Activated naive CD4-positive, alpha-beta T cell treated with anti-CD3 and anti-CD28 coated beads, Interleukin-2, amount 50 U/mL, for 72 hours (primary cell): ENCODE measurements around the gene GOLGA3. TPM values are rescaled to one million over a fixed set of nuclear protein-coding genes. Genes with fewer than 3 reads are reported as not detected.

ENCODE experiments used
- ATAC-seq, 2 donors: fragments of 150-1000 bp; cut with Tn5 transposase; 2 replicates each; pipeline ENCODE4 v1.10.0; 2021; ENCODE audit warnings: mild to moderate bottlenecking in 2 of 2, moderate library complexity in 2 of 2
- DNase-seq, 2 donors: peaks; one replicate each; pipeline ENCODE4 v3.0.0; 2021 to 2022; ENCODE audit warnings: low spot score in 2 of 2
- H3K27ac Mint-ChIP-seq, 2 donors: one replicate each; pipeline ENCODE4 v1.8.0; 2022; ENCODE audit warnings: mild to moderate bottlenecking in 2 of 2, mixed read lengths in 2 of 2
- H3K36me3 Mint-ChIP-seq, 2 donors: one replicate each; pipeline ENCODE4 v1.8.0; 2022; ENCODE audit warnings: mixed read lengths in 2 of 2
- H3K9me3 Mint-ChIP-seq, 2 donors: one replicate each; pipeline ENCODE4 v1.8.0; 2022; ENCODE audit warnings: mixed read lengths in 2 of 2
- total RNA-seq, 2 donors: library from RNA; stranded (reverse); gene quantifications; one replicate each; pipeline ENCODE4 v1.2.3, GENCODE V29; 2022

Gene GOLGA3
- total RNA-seq, 2 donors from 2014 or later: 44.0 to 52.7 TPM

GRCh38 chr12:132729541-132730320 lies 98.9 kb downstream of the GOLGA3 start:
- peaks cover 35 to 41% of the 10 kb centered on the region in 2 donors for H3K36me3 Mint-ChIP-seq
- H3K9me3 Mint-ChIP-seq: peaks cover 0 to 4% of the 10 kb centered on the region in 2 donors
- DNase-seq (no peak), ATAC-seq (no peak)
- H3K27ac Mint-ChIP-seq: peak overlapping the region; percentile 78 to 88

DNA sequence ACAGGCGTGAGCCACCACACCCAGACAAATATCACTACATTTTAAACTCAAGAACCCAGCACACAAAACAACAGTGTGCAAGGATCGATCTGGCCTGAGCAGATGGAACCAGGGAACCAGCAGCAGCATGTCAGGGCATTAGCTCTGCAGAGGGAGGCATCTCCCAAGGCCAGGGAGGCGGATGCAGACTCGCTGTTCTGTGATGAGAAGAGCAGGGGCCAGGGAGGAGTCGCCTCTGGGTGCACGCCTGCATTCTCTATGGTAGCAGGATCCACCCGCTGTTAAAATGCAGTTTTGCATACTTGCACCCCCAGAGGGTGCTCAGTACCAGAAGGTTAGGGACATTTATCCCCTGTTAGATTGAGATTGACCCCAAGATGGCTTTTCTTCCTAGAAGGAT lies 100.2 kb downstream of the GOLGA3 start:
- DNase-seq: no peak
- peak overlapping the region; percentile 60 to 64 for H3K27ac Mint-ChIP-seq
- peaks cover 0 to 4% of the 10 kb centered on the region in 2 donors for H3K9me3 Mint-ChIP-seq
- ATAC-seq: no peak
- H3K36me3 Mint-ChIP-seq: peaks cover 30 to 38% of the 10 kb centered on the region in 2 donors

DNA sequence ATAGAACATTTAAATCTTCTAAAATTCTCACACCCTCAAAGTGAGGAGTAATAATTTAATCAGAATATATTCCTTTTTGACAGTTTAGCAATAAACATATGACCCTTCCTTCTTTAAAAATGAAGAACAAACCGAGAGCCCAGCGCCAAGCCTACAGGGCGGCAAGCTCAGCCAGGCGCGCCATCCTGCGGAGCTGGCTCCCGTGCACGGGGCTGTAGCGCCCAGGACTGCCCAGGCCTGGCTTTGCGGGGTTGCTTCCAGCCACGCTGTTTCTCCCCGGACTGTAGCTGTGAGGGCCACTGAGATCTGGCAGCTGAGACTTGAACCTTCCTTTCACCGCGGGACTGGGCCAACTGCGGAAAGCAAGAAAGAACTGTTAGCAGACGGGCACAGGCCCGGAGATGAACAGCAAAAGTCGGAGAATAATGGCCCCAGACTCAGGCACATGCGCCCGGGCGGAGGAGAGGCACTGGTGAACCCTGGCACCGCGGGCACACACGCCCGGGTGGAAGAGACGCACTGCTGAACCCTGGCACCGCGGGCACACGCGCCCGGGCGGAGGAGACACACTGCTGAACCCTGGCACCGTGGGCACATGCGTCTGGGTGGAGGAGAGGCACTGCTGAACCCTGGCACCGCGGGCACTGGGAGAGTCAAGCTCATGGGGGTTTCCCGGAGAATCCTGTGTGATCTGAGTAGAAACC lies 101.4 kb downstream of the GOLGA3 start:
- Mint-ChIP-seq H3K36me3 (peaks cover 23 to 31% of the 10 kb centered on the region in 2 donors), H3K27ac (peak overlapping the region in 1 of 2 donors; percentile 70), H3K9me3 (peaks cover 0 to 4% of the 10 kb centered on the region in 2 donors)
- ATAC-seq (no peak), DNase-seq (no peak)

DNA sequence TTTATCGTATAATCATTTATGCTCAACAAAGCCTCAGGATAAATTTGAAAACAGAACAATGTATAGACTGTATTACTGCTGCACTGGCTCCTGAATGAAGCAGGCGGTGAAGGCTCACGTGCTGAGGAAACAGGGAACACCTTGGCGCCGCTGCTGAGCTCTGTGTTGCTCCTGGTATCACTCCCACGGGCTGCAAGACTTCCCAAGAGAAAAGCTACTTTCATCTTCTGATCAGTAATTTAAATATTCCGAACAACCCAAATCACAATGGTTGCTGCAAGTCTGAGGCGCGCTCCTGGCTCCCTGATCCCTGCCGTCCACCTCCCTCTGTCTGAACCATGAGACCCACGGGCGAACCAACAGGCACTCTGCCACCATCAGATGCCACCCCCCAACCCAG lies 102.3 kb downstream of the GOLGA3 start:
- Mint-ChIP-seq H3K27ac (peak overlapping the region; percentile 60 to 70), H3K36me3 (peaks cover 17 to 24% of the 10 kb centered on the region in 2 donors), H3K9me3 (peaks cover 0 to 4% of the 10 kb centered on the region in 2 donors)
- no peak for ATAC-seq
- no peak for DNase-seq

- H3K36me3 Mint-ChIP-seq: peaks cover 15 to 19% of the 10 kb centered on the region in 2 donors
- ATAC-seq: no peak
- peaks cover 0 to 2% of the 10 kb centered on the region in 2 donors for H3K9me3 Mint-ChIP-seq
- peak overlapping the region; percentile 46 to 72 for H3K27ac Mint-ChIP-seq
- DNase-seq: no peak
Observed at GRCh38 chr12:132724506-132725241, 104.0 kb downstream of the GOLGA3 start.

DNA sequence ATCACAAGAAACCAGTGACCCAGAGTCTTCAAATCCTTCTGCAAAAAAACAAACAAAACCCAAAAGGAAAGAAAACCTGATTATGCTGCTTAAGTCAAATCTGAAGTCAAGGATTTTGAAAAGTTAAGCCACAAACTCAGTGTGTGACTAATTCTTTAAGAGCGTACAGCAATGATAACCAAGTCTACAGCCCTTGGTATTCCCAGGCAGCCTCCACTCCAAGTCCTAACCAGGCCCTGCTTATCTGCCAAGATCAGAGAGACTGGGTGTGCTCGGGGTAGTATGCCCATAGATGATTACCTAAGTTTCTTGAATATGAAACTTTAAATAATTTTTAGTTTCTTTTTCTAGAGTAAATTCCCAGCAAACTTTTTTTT lies 104.9 kb downstream of the GOLGA3 start:
- ATAC-seq (no peak), DNase-seq (no peak)
- Mint-ChIP-seq H3K9me3 (no peaks in the 10 kb centered on the region), H3K27ac (peak overlapping the region; percentile 46 to 65), H3K36me3 (peaks cover 14 to 19% of the 10 kb centered on the region in 2 donors)

GRCh38 chr12:132723015-132723763 lies 105.5 kb downstream of the GOLGA3 start:
- ATAC-seq (no peak), DNase-seq (no peak)
- peaks cover 14 to 17% of the 10 kb centered on the region in 2 donors for H3K36me3 Mint-ChIP-seq
- H3K9me3 Mint-ChIP-seq: no peaks in the 10 kb centered on the region
- peak overlapping the region; percentile 9 to 65 for H3K27ac Mint-ChIP-seq

GRCh38 chr12:132720606-132721345 lies 107.9 kb downstream of the GOLGA3 start:
- Mint-ChIP-seq H3K9me3 (no peaks in the 10 kb centered on the region), H3K27ac (peak overlapping the region; percentile 53 to 82), H3K36me3 (peaks cover 11 to 17% of the 10 kb centered on the region in 2 donors)
- ATAC-seq (no peak), DNase-seq (no peak)

- no peak for DNase-seq
- Mint-ChIP-seq H3K9me3 (no peaks in the 10 kb centered on the region), H3K36me3 (peaks cover 10 to 17% of the 10 kb centered on the region in 2 donors), H3K27ac (no peak overlapping the region)
- ATAC-seq: no peak
Observed at GRCh38 chr12:132719954-132720324, 108.7 kb downstream of the GOLGA3 start.

- DNase-seq (no peak), ATAC-seq (peak in 1 of 2 donors; percentile 6)
- peaks cover 10 to 17% of the 10 kb centered on the region in 2 donors for H3K36me3 Mint-ChIP-seq
- peak overlapping the region in 1 of 2 donors; percentile 92 for H3K27ac Mint-ChIP-seq
- H3K9me3 Mint-ChIP-seq: no peaks in the 10 kb centered on the region
Observed at GRCh38 chr12:132719141-132719953, 109.3 kb downstream of the GOLGA3 start.

Other genes starting within 250 kb of the GOLGA3 start
- gene LRCOL1, start 218.3 kb downstream of the GOLGA3 start, total RNA-seq: not detected
- gene P2RX2, start 210.1 kb downstream of the GOLGA3 start, total RNA-seq: not detected
- 100 to 1,000 TPM; 164 to 177 TPM for gene POLE, start 141.5 kb downstream of the GOLGA3 start, total RNA-seq
- gene PXMP2, start 141.3 kb downstream of the GOLGA3 start, total RNA-seq: 10 to 100 TPM in 1 of 2 donors, 1 to 10 TPM in 1; 4.5 to 11.6 TPM
- gene PGAM5, start 118.0 kb downstream of the GOLGA3 start, total RNA-seq: 10 to 100 TPM; 60.0 to 65.9 TPM
- gene ANKLE2, start 67.0 kb downstream of the GOLGA3 start, total RNA-seq: 100 to 1,000 TPM in 1 of 2 donors, 10 to 100 TPM in 1; 82.9 to 129 TPM
- 10 to 100 TPM; 60.4 to 73.2 TPM for gene CHFR, start 58.7 kb upstream of the GOLGA3 start, total RNA-seq
- gene ZNF605, start 127.4 kb upstream of the GOLGA3 start, total RNA-seq: 1 to 10 TPM; 4.5 to 9.9 TPM
- 10 to 100 TPM; 13.0 to 22.3 TPM for gene ZNF26, start 157.5 kb upstream of the GOLGA3 start, total RNA-seq
- gene ZNF84, start 208.6 kb upstream of the GOLGA3 start, total RNA-seq: 10 to 100 TPM; 19.4 to 23.5 TPM